ENCODE results near the gene INPP5J. TPM values are rescaled to one million over a fixed set of nuclear protein-coding genes. Genes with fewer than 3 reads are reported as not detected.

INPP5J gene
- total RNA-seq, 3 donors from 2014 or later (not counting 1 experiment from before 2014, with no cell fraction given) = not detected

- WGBS (ENCODE audit: insufficient coverage) = 95% methylated on average over 31 of the region's 33 CpGs
- no peaks in the 10 kb centered on the region for H3K36me3 Mint-ChIP-seq
- H3K27me3 ChIP-seq (ENCODE audit: control insufficient read depth, insufficient read depth, low read length) = no peaks in the 10 kb centered on the region
- no peak overlapping the region for H3K4me3 ChIP-seq (ENCODE audit: low read length)
- ATAC-seq (no peak), DNase-seq (no peak)
- H3K36me3 ChIP-seq (ENCODE audit: control insufficient read depth, insufficient read depth, low read length) = no peaks in the 10 kb centered on the region
- peaks cover 0 to 4% of the 10 kb centered on the region in 2 donors for H3K4me1 Mint-ChIP-seq
- H3K4me1 ChIP-seq (ENCODE audit: control insufficient read depth, insufficient read depth, low read length) = peaks cover 6% of the 10 kb centered on the region
- intact Hi-C loops (cut with micrococcal nuclease) = no loop called here
- H3K9me3 ChIP-seq (ENCODE audit: control insufficient read depth, insufficient read depth, low read length) = no peaks in the 10 kb centered on the region
- no peak overlapping the region for H3K27ac Mint-ChIP-seq
- no peaks in the 10 kb centered on the region for H3K27me3 Mint-ChIP-seq (ENCODE audit: low read depth in 2 of 2)
- TF ChIP-seq CTCF (IDR thresholded peaks at IDR 0.05) = no peak
- no peak overlapping the region for H3K27ac ChIP-seq (ENCODE audit: low read length)
- no peak overlapping the region for H3K4me3 Mint-ChIP-seq
- no peaks in the 10 kb centered on the region for H3K9me3 Mint-ChIP-seq
Observed at GRCh38 chr22:31093086-31093850, 29.5 kb upstream of the INPP5J start.

DNA sequence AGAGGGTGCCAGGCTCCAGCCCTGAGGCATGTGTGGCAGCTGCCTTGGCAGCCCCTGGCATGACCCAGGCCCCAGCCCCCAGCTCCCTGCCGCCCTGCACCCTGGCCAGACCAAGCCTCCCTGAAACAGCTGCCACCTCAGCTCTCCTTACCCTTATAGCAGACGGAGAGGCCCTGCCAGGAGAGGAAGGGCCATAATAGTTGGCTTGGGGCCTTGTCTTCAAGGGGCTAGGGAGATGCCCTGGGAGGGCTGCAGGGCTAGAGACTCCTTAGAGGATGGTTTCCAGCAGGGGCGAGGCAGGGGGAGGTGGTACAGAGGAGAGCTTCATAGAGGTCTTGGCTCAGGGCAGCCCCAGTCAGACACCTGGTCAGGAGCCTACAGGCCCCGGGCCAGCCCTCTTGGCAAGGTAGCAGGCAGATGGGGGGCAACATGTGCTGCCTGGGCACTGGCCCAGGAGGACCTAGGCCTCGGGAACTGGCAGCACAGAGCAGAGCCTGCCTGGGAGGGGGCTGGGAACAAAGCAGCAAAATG, 28.7 kb upstream of the INPP5J start:
- 92% methylated on average over 5 of the region's 5 CpGs for WGBS (ENCODE audit: insufficient coverage)
- ATAC-seq = no peak
- Mint-ChIP-seq H3K27me3 (ENCODE audit: low read depth in 2 of 2) (no peaks in the 10 kb centered on the region), H3K4me1 (peaks cover 0 to 4% of the 10 kb centered on the region in 2 donors), H3K9me3 (no peaks in the 10 kb centered on the region), H3K27ac (no peak overlapping the region), H3K4me3 (no peak overlapping the region), H3K36me3 (no peaks in the 10 kb centered on the region)
- H3K4me3 ChIP-seq (ENCODE audit: low read length) = no peak overlapping the region
- no peaks in the 10 kb centered on the region for H3K27me3 ChIP-seq (ENCODE audit: control insufficient read depth, insufficient read depth, low read length)
- no peak for TF ChIP-seq CTCF (IDR thresholded peaks at IDR 0.05)
- H3K9me3 ChIP-seq (ENCODE audit: control insufficient read depth, insufficient read depth, low read length) = no peaks in the 10 kb centered on the region
- DNase-seq = no peak
- H3K27ac ChIP-seq (ENCODE audit: low read length) = no peak overlapping the region
- peaks cover 5% of the 10 kb centered on the region for H3K4me1 ChIP-seq (ENCODE audit: control insufficient read depth, insufficient read depth, low read length)
- intact Hi-C loops (cut with micrococcal nuclease) = no loop called here
- no peaks in the 10 kb centered on the region for H3K36me3 ChIP-seq (ENCODE audit: control insufficient read depth, insufficient read depth, low read length)

DNA sequence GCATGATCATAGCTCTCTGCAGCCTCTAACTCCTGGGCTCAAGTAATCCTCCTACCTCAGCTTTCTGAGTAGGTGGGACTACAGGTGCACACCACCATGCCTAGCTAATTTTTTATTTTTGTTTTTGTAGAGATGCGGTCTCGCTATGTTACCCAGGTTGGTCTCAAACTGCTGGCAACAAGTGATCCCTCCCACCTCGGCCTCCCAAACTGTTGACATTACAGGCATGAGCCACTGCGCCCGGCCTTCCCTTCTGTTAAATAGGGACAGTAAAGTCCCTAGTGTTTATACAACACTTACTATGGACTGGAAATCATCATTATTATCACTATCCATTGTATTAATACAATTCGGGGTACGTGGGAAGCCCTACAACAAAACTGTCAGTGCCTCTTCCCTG, 28.0 kb upstream of the INPP5J start:
- H3K27ac Mint-ChIP-seq = no peak overlapping the region
- WGBS (ENCODE audit: insufficient coverage) = 95% methylated on average over 7 of the region's 7 CpGs
- H3K27me3 Mint-ChIP-seq (ENCODE audit: low read depth in 2 of 2) = no peaks in the 10 kb centered on the region

More for the DNA sequence above, 28.0 kb upstream of the INPP5J start:
- Histone ChIP-seq H3K36me3 (ENCODE audit: control insufficient read depth, insufficient read depth, low read length) (no peaks in the 10 kb centered on the region), H3K27me3 (ENCODE audit: control insufficient read depth, insufficient read depth, low read length) (no peaks in the 10 kb centered on the region), H3K27ac (ENCODE audit: low read length) (no peak overlapping the region), H3K4me3 (ENCODE audit: low read length) (no peak overlapping the region), H3K9me3 (ENCODE audit: control insufficient read depth, insufficient read depth, low read length) (no peaks in the 10 kb centered on the region), H3K4me1 (ENCODE audit: control insufficient read depth, insufficient read depth, low read length) (no peaks in the 10 kb centered on the region)
- no peaks in the 10 kb centered on the region for H3K9me3 Mint-ChIP-seq
- peaks cover 0 to 4% of the 10 kb centered on the region in 2 donors for H3K4me1 Mint-ChIP-seq
- no peak for DNase-seq
- no peak for TF ChIP-seq CTCF (IDR thresholded peaks at IDR 0.05)
- H3K36me3 Mint-ChIP-seq = no peaks in the 10 kb centered on the region
- H3K4me3 Mint-ChIP-seq = no peak overlapping the region
- intact Hi-C loops (cut with micrococcal nuclease) = no loop called here
- no peak for ATAC-seq
